Epithelial cell of prostate (primary cell): ENCODE measurements around the gene TRIM14.
A peak's percentile ranks its signal among the peaks of the same experiment; 100 is the strongest.
"Not testable (repeated sequence)": the region's sequence is repeated elsewhere in the genome, so short reads cannot be mapped to it uniquely, and the experiment has no call there.

Experiments used
- DNase-seq: peaks from one replicate; pipeline ENCODE4 v3.0.0-alpha.2; 2011; ENCODE audit warnings: low read depth, low spot score
- H3K27ac ChIP-seq: fragments of 450-650 bp; 2 replicates; pipeline ENCODE4 v1.5.1; 2017; ENCODE audit warnings: mild to moderate bottlenecking

TRIM14 gene

GRCh38 chr9:98087420-98088354, 31.3 kb downstream of the TRIM14 start:
- no peak overlapping the region for H3K27ac ChIP-seq
- DNase-seq, result peak; percentile 36

- H3K27ac ChIP-seq, result no peak overlapping the region
- DNase-seq, result no peak
Observed at GRCh38 chr9:98086461-98086860, 32.6 kb downstream of the TRIM14 start.

- DNase-seq, result no peak
- no peak overlapping the region for H3K27ac ChIP-seq
Observed at GRCh38 chr9:98085944-98086343, 33.1 kb downstream of the TRIM14 start.

GRCh38 chr9:98085058-98085457, 34.0 kb downstream of the TRIM14 start:
- DNase-seq, result no peak
- no peak overlapping the region for H3K27ac ChIP-seq

- no peak overlapping the region for H3K27ac ChIP-seq
- no peak for DNase-seq
Observed at GRCh38 chr9:98084396-98084795, 34.6 kb downstream of the TRIM14 start.

- DNase-seq, result no peak
- no peak overlapping the region for H3K27ac ChIP-seq
Observed at GRCh38 chr9:98083566-98084183, 35.3 kb downstream of the TRIM14 start.

DNA sequence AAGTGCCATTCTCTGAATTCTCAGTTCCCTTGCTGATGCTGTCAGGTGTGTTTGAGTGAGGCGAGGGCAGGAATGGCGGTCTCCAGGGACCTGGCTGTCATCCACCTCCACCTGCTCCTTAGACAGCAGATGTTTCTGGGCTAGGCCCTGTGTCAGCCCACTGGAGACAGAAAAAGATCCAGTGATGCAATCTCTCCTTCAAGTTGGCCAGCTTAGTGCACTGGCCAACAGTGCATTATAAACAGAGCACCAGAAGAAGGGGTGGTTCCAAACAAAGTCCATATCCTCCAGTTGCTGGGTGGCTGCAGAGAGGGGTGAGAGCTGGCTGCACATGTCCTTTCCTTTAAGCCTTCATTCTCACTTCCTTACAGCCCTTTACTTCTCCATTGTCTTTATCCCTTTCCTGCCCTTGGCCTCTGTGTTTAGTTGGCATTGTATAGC, 35.9 kb downstream of the TRIM14 start:
- H3K27ac ChIP-seq, result no peak overlapping the region
- DNase-seq, result no peak

DNA sequence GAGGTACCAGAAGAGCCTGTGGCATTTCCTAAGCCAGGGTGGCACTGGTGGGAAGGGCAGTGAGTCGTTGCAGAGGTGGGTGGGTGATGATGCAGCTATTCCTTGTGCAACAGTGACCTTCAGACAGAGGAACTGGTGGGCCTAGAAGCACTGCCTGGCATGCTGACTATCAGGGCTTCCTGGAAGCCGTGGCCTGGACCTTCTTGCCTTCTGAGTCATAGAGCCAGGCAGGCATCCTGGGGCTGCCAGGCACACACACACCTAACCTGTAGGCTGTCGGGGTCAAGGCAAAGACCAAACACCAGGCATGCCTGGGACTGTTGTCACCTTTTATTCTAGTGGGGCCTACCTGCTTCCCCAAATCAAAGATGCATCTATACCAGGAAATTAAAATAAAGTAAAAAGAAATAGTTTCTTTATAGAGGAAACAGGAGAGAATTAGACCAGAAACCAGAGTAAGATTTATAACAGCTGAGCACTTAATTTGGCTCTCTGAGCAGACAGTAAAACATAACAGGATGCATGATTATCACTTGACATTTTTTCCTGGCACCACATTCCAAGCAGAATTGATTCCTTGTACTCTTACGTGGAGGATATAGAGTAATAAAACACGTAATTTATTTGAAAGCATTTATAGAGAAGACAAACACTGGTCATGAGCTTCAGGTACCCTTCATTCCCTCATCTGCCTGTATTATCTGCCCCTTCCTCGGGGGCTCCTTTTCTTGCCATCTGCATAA, 37.4 kb downstream of the TRIM14 start:
- H3K27ac ChIP-seq, result peak overlapping the region; percentile 50
- DNase-seq, result peak; percentile 31

DNA sequence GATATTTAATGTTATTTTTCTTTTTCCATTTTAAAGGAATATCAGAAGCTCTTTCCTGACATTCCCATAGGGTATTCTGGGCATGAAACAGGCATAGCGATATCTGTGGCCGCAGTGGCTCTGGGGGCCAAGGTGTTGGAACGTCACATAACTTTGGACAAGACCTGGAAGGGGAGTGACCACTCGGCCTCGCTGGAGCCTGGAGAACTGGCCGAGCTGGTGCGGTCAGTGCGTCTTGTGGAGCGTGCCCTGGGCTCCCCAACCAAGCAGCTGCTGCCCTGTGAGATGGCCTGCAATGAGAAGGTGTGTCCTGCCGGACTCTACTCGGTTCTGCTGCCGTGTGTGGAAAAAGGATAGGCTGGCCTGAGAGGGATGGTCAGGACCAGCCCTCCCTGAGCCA, 38.2 kb downstream of the TRIM14 start:
- peak overlapping the region; percentile 50 for H3K27ac ChIP-seq
- DNase-seq, result no peak

GRCh38 chr9:98080326-98080725, 38.7 kb downstream of the TRIM14 start:
- no peak for DNase-seq
- no peak overlapping the region for H3K27ac ChIP-seq

GRCh38 chr9:98078895-98079294, 40.1 kb downstream of the TRIM14 start:
- H3K27ac ChIP-seq, result no peak overlapping the region

GRCh38 chr9:98076514-98076890, 42.5 kb downstream of the TRIM14 start:
- H3K27ac ChIP-seq, DNase-seq: not testable (repeated sequence)

More at GRCh38 chr9:98078895-98079294, 40.1 kb downstream of the TRIM14 start:
- no peak for DNase-seq

DNA sequence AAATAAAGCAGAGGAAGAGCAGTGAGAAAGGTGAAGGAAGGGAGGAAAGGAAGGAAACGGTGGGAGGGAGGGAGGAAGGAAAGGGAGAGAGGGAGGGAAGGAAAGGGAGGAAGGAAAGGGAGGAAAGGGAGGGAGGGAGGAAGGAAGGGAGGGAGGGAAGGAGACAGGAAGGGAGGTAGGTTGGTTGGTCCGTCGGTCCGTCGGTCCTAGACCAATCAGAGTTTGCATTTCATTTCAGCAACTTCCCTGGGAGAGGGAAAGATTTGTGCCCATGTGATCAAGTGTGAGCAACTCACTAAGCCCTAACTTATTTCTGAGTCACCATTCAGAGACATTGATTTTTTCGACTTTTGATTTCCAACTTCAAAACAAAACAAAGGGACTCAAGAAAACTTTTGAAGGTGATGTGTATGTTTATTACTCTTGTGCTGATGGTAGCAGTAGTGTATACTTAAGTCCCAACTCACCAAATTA, 43.7 kb downstream of the TRIM14 start:
- no peak for DNase-seq
- H3K27ac ChIP-seq, result peak overlapping the region; percentile 40

DNA sequence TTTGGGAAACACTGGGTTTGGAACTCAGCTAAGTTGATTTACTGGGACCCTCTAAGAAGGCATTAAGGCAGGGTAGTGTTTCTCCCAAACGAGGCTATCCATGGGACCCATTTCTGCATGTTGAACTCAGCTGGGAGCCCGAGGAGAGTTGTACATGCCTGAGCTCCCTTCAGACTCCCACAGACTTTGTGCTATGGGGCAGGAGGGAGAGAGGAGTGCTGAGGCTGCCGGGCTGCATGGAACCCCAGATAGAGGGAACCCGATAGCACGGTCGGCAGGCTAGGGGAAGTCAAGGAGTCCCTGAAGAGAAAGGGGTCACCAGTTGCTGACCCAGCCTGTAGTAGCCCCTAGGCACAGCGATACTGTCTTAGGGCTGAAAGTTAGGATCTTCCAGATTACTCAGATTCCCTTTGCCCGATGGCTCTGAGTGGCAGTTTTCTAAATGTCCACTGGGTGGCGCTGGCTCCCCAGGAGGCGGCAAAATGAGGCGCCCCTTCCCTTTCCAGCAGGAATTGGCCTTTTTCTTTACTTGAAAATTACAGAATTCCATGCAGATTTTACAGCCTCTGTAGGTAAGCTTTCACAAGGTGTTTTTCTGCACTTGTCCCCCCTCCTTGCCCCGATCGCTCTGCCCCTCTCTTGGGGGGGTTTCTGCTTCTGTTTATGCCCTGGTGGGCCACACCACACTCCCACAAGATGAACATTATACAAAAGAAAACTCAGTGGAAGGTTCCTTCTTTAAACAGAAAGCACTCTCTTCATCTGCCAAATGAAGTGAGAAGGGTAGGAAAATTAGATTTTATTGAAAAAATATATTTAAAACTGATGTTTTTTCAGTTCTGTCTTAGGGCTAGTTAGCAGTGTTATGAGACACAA, 44.7 kb downstream of the TRIM14 start:
- no peak for DNase-seq
- H3K27ac ChIP-seq, result peak overlapping the region; percentile 40

- peak overlapping the region; percentile 40 for H3K27ac ChIP-seq
- DNase-seq, result no peak
Observed at GRCh38 chr9:98071737-98072136, 47.3 kb downstream of the TRIM14 start.

DNA sequence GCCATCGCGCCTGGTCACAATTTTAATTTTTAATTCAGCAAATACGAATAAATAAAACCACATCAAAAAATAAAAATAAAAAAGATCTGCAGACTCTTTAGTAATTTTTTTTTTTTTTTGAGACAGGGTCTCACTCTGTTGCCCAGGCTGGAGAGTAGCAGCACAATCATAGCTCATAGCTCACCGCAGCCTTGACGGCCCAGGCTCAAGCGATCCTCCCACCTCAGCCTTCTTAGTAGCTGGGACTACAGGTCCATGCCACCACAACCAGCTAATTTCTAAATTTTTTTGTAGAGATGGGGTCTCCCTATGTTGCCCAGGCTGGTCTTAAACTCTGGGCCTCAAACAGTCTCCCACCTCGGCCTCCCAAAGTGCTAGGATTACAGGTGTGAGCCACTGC, 48.3 kb downstream of the TRIM14 start:
- no peak for DNase-seq

GRCh38 chr9:98069551-98069950, 49.5 kb downstream of the TRIM14 start:
- no peak for DNase-seq

More for the DNA sequence above, 48.3 kb downstream of the TRIM14 start:
- H3K27ac ChIP-seq, result no peak overlapping the region

GRCh38 chr9:98067184-98067583, 51.8 kb downstream of the TRIM14 start:
- no peak overlapping the region for H3K27ac ChIP-seq
- DNase-seq, result no peak

More at GRCh38 chr9:98069551-98069950, 49.5 kb downstream of the TRIM14 start:
- no peak overlapping the region for H3K27ac ChIP-seq

GRCh38 chr9:98066235-98066634, 52.8 kb downstream of the TRIM14 start:
- no peak for DNase-seq
- no peak overlapping the region for H3K27ac ChIP-seq
